Right lobe of liver (tissue), 4 donors: Measurements from ENCODE around the gene POLR2L.

Experiments used
- POLR2A ChIP-seq: fragments of 450-650 bp; IDR thresholded peaks from one replicate; pipeline ENCODE4 v1.6.1; 2017; ENCODE audit warnings: antibody characterized with exemption, mild to moderate bottlenecking
- TF ChIP-seq, protein P1 (sequence below), 4 donors: fragments of 200-600 bp in 3 of 4; fragments of 450-650 bp in 1 of 4; IDR thresholded peaks; one replicate each; pipeline versions ENCODE4 v1.5.1 to v1.8.0; 2016 to 2022; ENCODE audit warnings: antibody characterized with exemption in 4 of 4, mild to moderate bottlenecking in 2 of 4
- donor health status: DM: no; HTN: no; CAD: no.
- donor health status: DM: no; HTN: no; CAD: no.
- donor health status: DM: no; HTN: yes; CAD: no.

DNA sequence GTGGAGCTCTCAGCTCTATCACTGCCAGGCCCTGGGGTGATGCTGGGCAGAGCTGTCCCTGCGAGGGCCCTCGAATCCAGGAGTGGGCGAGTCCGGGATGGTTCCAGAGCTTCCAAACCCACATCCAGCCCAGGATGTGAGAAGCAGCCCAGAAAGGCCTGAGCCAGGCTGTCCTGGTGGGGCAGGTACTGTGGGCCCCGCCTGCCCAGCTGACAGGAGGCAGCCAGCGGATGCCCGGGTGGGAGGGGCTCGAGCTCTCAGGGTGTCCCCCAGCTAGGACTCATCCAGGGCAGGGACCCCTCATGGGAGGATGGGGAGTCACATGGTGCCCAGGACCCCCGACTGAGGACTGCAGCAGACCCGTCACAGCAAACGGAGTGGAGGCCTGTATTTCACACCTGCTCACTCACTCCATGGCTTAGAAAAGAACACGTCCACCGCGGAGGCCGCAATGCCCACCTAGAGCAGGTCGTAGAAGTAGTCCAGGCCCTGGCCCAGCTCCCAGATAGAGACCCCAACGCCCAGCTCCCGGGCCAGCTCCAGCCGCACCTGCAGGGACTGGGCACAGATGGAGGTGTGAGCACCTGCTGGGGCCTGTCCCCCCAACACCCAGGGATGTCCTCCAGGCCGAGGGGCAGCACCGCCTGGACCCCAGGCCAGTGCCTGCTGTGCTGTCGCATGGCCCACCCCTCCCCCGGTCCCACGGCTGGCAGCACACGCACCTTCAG lies 27.2 kb upstream of the POLR2L start:
- TF ChIP-seq, protein P1, sequence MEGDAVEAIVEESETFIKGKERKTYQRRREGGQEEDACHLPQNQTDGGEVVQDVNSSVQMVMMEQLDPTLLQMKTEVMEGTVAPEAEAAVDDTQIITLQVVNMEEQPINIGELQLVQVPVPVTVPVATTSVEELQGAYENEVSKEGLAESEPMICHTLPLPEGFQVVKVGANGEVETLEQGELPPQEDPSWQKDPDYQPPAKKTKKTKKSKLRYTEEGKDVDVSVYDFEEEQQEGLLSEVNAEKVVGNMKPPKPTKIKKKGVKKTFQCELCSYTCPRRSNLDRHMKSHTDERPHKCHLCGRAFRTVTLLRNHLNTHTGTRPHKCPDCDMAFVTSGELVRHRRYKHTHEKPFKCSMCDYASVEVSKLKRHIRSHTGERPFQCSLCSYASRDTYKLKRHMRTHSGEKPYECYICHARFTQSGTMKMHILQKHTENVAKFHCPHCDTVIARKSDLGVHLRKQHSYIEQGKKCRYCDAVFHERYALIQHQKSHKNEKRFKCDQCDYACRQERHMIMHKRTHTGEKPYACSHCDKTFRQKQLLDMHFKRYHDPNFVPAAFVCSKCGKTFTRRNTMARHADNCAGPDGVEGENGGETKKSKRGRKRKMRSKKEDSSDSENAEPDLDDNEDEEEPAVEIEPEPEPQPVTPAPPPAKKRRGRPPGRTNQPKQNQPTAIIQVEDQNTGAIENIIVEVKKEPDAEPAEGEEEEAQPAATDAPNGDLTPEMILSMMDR (IDR thresholded peaks at IDR 0.05): no peak
- TF ChIP-seq POLR2A: no peak
